GM18505 (cell line): ENCODE data around the gene VPS13D.

ENCODE experiments used
- ATAC-seq: cut with Tn5 transposase; IDR thresholded peaks from one replicate; pipeline ENCODE4 v1.9.1; 2021; ENCODE audit not compliant: unreplicated experiment
- POLR2A ChIP-seq: IDR thresholded peaks from 4 replicates; pipeline ENCODE4 v1.6.1; 2011; ENCODE audit warnings: borderline replicate concordance; ENCODE audit not compliant: insufficient read depth, insufficient read length; ENCODE audit errors: extremely low read depth

Gene VPS13D

DNA sequence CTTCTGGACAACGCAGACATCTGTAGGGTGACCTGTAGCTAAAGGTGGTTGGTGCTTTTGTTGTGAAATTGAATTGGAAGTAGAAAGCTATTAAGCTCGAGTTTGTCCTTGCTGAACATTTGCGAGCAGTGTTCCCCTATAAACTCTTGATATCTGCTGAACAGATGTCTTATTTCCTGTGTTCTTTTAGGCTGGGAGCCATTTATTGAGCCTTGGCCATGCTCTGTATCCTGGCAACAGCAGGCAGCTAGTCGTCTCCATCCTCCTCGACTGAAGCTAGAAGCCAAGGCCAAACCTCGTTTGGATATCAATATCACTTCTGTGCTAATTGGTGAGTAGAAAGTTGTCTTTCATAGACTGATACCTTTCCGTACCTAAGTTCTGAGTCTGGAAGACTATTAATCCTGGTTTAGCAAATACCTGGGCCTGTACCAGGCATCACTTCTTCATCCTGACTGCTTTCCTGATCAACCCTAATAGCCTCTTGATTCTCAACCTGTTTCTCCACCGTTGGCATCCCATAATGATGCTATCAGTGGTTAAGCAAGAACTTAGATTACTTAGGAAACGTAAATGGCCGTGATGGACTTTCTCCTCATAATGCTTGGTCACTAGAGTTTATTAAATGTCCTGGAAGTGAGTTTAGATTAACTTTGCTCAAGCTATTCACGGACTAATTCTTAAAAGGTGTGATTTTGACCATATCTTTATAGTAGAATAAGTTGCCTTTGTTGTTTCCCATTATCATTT, 103.4 kb downstream of the VPS13D start:
- TF ChIP-seq POLR2A, result no peak
- no peak for ATAC-seq

DNA sequence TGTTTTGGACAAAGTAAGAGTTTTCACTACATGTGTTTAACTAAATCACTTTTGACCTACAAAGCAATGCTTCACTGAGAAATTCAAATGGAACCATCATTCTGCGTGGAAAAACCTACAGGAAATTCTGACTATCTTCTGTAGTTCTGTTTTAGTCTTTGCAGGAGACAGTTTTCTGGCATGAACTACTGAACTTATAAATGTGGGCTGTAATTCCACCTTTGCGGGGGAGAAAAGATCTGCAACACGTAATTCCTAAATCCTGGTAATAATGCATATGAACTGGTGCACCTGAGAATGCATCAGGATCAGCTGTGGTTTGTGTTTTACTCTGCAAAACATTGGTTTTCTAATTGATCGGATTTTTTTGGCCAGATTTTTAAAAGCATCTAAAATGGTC, 106.0 kb downstream of the VPS13D start:
- TF ChIP-seq POLR2A, result no peak
- ATAC-seq, result no peak

DNA sequence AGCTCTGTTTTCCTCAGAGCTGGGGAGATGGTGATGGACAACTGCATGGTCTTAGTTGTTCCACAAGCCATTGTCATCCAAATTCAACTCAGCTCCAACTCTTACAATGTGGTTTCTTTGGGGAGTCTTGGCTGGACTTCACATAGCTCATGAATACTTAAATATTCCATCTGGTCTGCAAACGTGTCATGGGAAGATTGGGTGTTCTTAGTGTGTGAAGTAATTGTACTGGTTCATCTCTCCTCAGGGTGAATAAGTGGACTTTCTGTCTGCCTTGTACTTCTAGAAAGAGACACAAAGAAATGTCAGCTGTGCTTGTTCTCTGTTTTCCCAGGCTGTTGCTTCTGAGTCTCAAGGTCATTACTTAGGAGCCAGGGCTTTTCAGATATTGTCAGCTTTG, 106.6 kb downstream of the VPS13D start:
- TF ChIP-seq POLR2A, result no peak
- no peak for ATAC-seq

DNA sequence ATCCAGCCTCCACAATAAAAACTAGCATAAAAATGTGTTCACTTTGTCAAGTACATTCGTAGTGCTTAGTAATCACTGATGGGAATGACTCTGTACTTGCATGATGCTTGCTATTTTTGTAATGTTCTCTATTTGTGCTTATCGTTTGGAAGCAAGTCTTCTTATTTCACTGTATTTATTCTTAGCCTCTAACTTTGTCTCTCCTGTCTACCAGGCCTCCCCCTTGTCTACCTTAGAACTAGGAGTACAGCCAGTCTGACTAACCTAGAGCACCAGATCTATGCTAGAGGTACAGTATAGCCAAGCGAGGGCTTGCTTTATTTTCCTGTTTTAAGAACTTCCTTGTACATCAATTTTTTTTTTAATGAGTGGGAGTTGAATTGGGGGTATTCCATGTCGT, 108.2 kb downstream of the VPS13D start:
- TF ChIP-seq POLR2A, result no peak
- no peak for ATAC-seq

DNA sequence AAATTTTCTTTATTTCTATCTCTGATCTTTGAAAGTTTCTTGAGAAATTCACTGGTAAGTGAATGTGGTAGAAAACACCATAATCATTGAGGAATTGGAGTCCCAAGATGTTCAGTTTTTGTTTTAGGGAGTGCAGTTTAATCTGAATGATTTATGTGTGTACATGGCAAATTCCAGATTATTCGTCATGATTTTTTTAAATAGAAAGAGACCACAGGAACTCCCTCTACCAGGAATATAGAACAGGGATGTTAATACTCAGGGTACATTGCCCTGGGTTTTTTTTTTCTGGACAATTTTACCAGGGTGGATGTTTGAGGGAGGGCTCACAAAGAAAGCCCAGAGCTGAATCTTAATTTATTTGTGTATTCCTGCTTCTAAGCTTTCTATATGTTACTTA, 109.0 kb downstream of the VPS13D start:
- ATAC-seq, result no peak
- no peak for TF ChIP-seq POLR2A

DNA sequence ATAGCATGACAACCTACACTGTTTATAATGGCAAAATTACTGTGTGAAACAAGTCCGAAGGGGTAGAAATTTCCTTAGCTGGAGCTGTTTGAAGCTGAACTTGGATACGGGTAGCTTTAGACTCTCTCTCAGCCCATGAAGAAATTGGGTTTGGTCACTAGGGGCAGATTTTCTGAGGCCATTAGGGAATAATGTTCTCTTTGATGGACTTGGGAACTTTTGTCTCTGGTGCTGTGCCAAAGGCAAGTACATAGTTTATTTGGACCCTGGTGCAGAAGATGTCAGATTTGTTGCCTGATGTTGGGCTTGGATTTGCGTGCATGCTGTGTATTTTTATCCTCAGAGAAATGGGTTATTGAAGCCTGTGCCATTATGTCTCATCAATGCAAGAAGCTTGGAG, 109.6 kb downstream of the VPS13D start:
- no peak for TF ChIP-seq POLR2A
- no peak for ATAC-seq

DNA sequence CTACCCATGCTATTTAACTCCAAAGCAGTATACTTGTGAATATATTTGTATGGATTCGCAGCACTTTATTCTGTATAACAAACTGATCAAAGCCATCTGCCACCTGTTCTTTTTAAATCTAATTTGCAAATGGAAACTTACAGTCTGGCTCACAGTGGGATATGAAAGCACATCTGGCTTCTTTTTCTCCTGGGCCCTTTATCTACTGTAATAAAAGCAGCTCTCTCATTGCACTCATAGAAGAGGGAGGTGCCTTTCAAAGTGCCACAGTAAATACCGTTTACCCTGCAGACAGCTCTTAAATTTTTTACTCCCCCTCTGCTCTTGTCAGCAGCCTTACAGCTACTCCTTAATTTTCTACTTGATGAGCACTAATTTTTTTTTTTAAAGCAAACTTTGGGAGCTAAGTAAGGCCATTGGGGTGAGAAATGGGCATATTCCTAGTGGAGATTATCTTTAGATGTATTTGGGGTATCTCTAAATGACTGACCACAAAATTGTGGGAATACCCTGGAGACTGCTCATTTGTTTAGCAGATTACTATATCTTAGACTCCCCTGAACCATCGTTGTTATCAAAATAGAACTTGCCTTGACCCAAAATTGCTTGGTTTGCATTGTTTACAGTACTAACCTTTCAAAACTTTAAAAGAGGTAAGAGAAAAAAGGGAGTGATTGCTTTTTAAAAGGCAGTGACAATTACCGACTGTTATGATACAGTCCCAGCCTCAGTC, 110.1 kb downstream of the VPS13D start:
- no peak for TF ChIP-seq POLR2A
- ATAC-seq, result no peak

DNA sequence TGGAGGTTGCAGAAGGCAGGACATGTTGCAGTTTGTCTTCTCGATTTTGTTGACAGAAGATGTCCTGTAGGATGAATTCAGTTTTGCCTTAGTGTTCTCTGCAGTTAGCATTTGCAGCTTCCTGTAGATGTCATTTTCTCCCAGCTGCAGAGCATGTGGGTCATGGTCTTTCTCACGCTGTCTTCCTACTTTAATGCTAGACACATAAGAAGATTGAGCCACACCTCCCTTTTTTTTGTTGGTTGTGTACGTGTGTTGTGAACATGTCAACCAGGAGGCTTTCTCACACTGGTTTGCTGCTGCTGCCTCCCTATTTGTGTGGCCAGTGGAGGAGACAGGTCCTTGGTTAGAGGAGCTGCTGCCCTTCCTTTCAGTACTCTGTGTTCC, 110.7 kb downstream of the VPS13D start:
- no peak for ATAC-seq
- TF ChIP-seq POLR2A, result no peak

DNA sequence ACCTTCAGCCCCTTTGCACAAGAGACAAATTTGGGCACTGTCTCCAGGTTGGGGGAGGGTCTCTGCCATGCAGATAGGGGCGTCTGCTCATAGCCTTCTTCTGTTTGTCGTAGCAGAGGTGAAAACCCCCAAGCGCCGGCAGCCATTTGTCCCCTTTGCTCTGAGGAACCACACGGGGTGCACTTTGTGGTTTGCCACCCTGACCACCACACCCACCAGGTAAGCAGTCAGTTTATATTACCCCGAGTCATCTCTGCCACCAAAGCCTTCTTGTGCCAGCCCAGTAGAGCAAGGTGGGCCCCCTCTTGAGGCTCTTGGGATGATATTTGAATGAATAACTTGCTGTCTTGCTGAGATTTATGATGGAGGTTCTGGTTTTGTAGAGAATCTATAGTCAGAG, 111.8 kb downstream of the VPS13D start:
- TF ChIP-seq POLR2A, result no peak
- no peak for ATAC-seq

DNA sequence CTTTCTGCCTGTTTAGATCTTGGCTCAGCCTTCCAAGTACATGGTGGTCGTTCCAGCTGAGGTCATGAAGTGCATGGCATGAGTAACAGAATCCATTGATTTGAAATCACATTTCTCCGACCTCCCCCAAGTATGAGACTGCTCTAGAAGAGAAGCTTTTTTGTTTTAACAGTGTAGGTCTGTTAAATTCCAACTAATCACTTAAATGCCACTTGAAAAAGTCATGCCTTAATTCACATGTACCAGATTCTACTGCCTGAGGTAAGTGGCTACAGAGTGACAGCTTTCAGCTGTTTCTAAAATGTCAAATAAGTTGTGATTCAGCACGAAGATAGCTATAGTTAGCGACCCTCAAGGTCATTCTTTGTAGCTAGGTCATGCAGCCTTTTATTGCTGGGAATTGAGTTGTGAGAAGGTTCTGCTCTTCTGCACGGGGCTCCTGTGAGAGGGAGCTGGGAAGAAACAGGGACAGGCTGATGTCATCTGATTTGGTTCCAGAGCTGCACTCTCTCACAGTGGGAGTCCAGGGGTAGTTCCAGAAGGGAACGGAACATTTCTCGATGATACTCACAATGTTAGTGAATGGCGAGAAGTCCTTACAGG, 112.7 kb downstream of the VPS13D start:
- no peak for ATAC-seq
- no peak for TF ChIP-seq POLR2A

DNA sequence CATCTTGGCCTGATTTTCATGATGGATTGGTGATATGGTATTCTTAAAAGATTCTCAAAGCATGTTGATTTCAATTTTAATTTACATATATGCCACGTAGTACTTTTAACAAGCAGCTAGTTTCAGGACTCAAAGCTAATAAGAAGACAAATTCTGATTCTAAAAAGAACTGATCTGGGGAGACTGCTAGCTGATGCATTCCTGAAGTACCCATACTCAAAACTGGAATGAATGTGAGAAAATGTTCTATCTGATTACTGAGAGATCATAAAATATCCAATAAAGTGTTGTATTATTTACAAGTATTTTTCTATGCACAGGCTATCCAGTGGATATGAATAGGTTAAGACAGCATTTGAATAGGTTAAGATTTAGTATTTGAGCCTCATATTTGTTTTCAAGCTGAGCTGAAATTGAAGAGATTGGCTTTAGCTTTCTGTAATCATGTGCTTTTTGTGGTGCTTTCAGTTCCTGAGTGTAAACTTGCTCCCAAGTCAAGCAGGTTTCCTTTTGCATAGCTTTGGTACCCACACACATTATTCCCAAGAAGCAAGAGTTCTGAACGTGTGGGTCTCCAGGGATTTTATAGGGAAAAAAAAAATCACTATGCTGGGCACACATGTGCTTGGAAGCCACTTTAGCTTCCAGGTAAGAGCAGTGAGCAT, 114.1 kb downstream of the VPS13D start:
- TF ChIP-seq POLR2A, result no peak
- ATAC-seq, result no peak

DNA sequence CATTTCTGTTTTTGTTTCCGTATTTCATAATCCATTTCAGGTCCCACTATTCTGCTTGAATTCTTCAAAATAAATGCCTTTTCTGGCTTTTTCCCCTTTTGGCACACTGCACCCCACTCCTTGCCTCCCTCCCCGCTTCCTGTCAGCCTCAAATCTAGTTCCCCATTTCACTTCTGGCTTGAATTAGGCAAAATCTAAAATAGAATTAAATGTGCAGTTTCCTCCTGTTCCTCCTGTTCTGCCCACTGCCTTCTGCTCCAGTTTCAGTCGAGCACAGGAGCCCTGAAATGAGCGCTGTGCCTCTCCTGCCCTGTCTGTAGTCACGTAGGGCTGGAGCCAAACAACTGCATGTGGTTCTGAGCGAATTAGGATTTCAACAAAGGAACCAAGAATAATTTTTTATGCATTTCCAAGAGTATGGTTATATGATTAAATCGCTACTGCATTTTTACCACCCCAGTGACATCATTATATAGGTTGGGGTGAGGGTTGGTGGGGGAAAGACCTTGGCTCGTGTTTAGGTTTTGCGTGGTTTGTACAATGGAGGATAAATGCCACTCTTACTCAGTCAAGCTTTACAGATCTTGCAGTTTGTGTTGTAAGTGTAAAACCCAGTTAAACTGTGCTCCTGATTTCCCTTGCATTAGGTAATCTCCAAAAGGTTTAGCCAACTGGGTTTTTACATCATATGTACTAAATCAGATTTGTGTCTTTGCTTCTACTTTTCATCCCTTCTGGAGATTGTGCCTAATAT, 114.9 kb downstream of the VPS13D start:
- ATAC-seq, result no peak
- no peak for TF ChIP-seq POLR2A
